ENCODE data around the gene CCDC197.

DNA sequence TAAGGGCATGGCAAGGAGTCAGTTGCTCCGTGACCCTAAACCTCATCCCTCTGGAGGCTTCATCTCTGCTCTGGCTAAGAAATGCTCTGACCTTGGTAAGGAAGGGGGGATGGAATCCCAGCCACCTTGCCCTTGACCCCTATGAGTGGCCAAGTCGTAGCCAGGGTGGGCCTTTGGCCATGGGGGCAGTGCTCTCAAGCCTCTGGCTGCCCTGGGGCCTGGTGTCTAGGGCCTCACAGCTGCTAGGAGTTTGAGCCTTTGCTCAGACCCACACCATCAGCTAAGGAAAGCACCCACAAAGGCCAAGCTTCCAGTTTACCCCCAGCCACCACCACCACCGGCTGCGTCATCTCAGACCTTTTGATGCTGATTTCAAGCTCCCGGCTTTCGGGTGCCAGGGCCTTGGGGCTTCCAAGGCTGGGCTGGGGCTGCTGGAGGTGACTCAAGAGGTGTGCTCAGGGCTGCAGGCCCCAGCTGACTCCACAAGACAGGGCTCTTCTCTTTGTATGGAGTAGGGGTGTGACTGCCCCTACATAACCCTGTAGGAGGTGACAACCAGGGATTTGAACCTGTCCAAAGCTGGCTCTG lies 24.4 kb upstream of the CCDC197 start:
- TF ChIP-seq, protein P1, sequence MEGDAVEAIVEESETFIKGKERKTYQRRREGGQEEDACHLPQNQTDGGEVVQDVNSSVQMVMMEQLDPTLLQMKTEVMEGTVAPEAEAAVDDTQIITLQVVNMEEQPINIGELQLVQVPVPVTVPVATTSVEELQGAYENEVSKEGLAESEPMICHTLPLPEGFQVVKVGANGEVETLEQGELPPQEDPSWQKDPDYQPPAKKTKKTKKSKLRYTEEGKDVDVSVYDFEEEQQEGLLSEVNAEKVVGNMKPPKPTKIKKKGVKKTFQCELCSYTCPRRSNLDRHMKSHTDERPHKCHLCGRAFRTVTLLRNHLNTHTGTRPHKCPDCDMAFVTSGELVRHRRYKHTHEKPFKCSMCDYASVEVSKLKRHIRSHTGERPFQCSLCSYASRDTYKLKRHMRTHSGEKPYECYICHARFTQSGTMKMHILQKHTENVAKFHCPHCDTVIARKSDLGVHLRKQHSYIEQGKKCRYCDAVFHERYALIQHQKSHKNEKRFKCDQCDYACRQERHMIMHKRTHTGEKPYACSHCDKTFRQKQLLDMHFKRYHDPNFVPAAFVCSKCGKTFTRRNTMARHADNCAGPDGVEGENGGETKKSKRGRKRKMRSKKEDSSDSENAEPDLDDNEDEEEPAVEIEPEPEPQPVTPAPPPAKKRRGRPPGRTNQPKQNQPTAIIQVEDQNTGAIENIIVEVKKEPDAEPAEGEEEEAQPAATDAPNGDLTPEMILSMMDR (IDR thresholded peaks at IDR 0.05; ENCODE audit: low read depth, low read length): no peak
- TF ChIP-seq MYC (IDR thresholded peaks at IDR 0.05; ENCODE audit: low read depth, low read length): no peak
- no peak for TF ChIP-seq POLR2A (IDR thresholded peaks at IDR 0.05; ENCODE audit: extremely low read depth, insufficient read length)
- TF ChIP-seq, protein P2, sequence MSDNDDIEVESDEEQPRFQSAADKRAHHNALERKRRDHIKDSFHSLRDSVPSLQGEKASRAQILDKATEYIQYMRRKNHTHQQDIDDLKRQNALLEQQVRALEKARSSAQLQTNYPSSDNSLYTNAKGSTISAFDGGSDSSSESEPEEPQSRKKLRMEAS (IDR thresholded peaks at IDR 0.05; ENCODE audit: low read depth, low read length): no peak
